ENCODE measurements around the gene FAM72B. TPM values are rescaled to one million over a fixed set of nuclear protein-coding genes. Genes with fewer than 3 reads are reported as not detected.
"Not testable (repeated sequence)": the region's sequence is repeated elsewhere in the genome, so short reads cannot be mapped to it uniquely, and the experiment has no call there.

The FAM72B gene
- 1.2 to 5.6 TPM (median 2.5 TPM) in 3 replicates for polyA plus RNA-seq
- polyA plus RNA-seq (2011; ENCODE audit: low read depth), result not detected
- 0.81 and 1.3 TPM in 2 replicates for polyA plus RNA-seq (2011; cell fraction: cytosol; rRNA removed)
- polyA plus RNA-seq (2011; cell fraction: nucleus; rRNA removed), result 1.4 and 4.5 TPM in 2 replicates
- polyA plus RNA-seq (2012; ENCODE audit: low replicate concordance), result 0.86 and 2.9 TPM in 2 replicates
- 1.9 to 3.5 TPM (median 3.2 TPM) in 3 replicates for polyA minus RNA-seq
- polyA minus RNA-seq (2011; cell fraction: cytosol; rRNA and poly(A)+ RNA removed), result 4.6 TPM
- polyA minus RNA-seq (2011; cell fraction: nucleus; rRNA and poly(A)+ RNA removed), result 1.6 and 4.1 TPM in 2 replicates

GRCh38 chr1:121184290-121185127, at the start of gene FAM72B, which contains the start of gene SRGAP2C:
TSS of gene FAM72B (minus strand) at chr1:121184340. CDS start at chr1:121183489, 851 bp downstream.
TSS of gene SRGAP2C (plus strand) at chr1:121184975. CDS start at chr1:121187447, 2,472 bp downstream.
- FAIRE-seq; dilution Hi-C loops (cut with MboI; ENCODE audit: extremely low pct_ligation_motif_present, low sequenced_read_pairs); H3K9me1 ChIP-seq (ENCODE audit: control insufficient read depth, extremely low read depth, insufficient read depth, low read length); H3K4me1 ChIP-seq (ENCODE audit: control insufficient read depth, extremely low read depth, insufficient read depth, low read length); H3K27ac ChIP-seq (ENCODE audit: control insufficient read depth, insufficient read depth, low read length); H2AFZ ChIP-seq (ENCODE audit: control insufficient read depth, low read length); H3K9ac ChIP-seq (ENCODE audit: control insufficient read depth, extremely low read depth, insufficient read depth, low read length); H3K79me2 ChIP-seq (ENCODE audit: control insufficient read depth, insufficient read depth, low read length); H3K36me3 ChIP-seq (ENCODE audit: control insufficient read depth in 2 of 2, extremely low read depth in 1 of 2, insufficient read depth in 2 of 2, low read length in 2 of 2); H4K20me1 ChIP-seq (ENCODE audit: control insufficient read depth, extremely low read depth, insufficient read depth, low read length); H3K27me3 ChIP-seq (ENCODE audit: control insufficient read depth, extremely low read depth, insufficient read depth, low read length); H3K9me3 ChIP-seq (ENCODE audit: control insufficient read depth, low read depth, low read length): not testable (repeated sequence)
- Histone ChIP-seq H3K4me2 (ENCODE audit: control insufficient read depth, extremely low read depth, insufficient read depth, low read depth, low read length) (peak within 1 kb of the TSS; percentile 48), H3K4me3 (ENCODE audit: control insufficient read depth in 2 of 3, extremely low read depth in 1 of 3, insufficient read depth in 2 of 3, low read depth in 1 of 3, low read length in 3 of 3) (peak within 1 kb of the TSS; percentile 27 to 44 (median 40))
- DNase-seq (ENCODE audit: low read depth, low spot score), result peak; percentile 90

- DNase-seq (ENCODE audit: low read depth, low spot score); H3K9me3 ChIP-seq (ENCODE audit: control insufficient read depth, low read depth, low read length); H3K4me3 ChIP-seq (ENCODE audit: control insufficient read depth in 2 of 3, extremely low read depth in 1 of 3, insufficient read depth in 2 of 3, low read depth in 1 of 3, low read length in 3 of 3); H3K9me1 ChIP-seq (ENCODE audit: control insufficient read depth, extremely low read depth, insufficient read depth, low read length); H3K27me3 ChIP-seq (ENCODE audit: control insufficient read depth, extremely low read depth, insufficient read depth, low read length); H3K27ac ChIP-seq (ENCODE audit: control insufficient read depth, insufficient read depth, low read length); H4K20me1 ChIP-seq (ENCODE audit: control insufficient read depth, extremely low read depth, insufficient read depth, low read length); dilution Hi-C loops (cut with MboI; ENCODE audit: extremely low pct_ligation_motif_present, low sequenced_read_pairs); H3K9ac ChIP-seq (ENCODE audit: control insufficient read depth, extremely low read depth, insufficient read depth, low read length); H2AFZ ChIP-seq (ENCODE audit: control insufficient read depth, low read length); H3K79me2 ChIP-seq (ENCODE audit: control insufficient read depth, insufficient read depth, low read length); H3K36me3 ChIP-seq (ENCODE audit: control insufficient read depth in 2 of 2, extremely low read depth in 1 of 2, insufficient read depth in 2 of 2, low read length in 2 of 2); FAIRE-seq; H3K4me2 ChIP-seq (ENCODE audit: control insufficient read depth, extremely low read depth, insufficient read depth, low read depth, low read length); H3K4me1 ChIP-seq (ENCODE audit: control insufficient read depth, extremely low read depth, insufficient read depth, low read length): not testable (repeated sequence)
Measured at GRCh38 chr1:121232445-121233125, 48.4 kb upstream of the FAM72B start.

GRCh38 chr1:121230636-121231035, 46.5 kb upstream of the FAM72B start:
- H3K4me2 ChIP-seq (ENCODE audit: control insufficient read depth, extremely low read depth, insufficient read depth, low read depth, low read length); dilution Hi-C loops (cut with MboI; ENCODE audit: extremely low pct_ligation_motif_present, low sequenced_read_pairs); FAIRE-seq; H4K20me1 ChIP-seq (ENCODE audit: control insufficient read depth, extremely low read depth, insufficient read depth, low read length); DNase-seq (ENCODE audit: low read depth, low spot score); H3K9ac ChIP-seq (ENCODE audit: control insufficient read depth, extremely low read depth, insufficient read depth, low read length); H3K9me1 ChIP-seq (ENCODE audit: control insufficient read depth, extremely low read depth, insufficient read depth, low read length); H3K9me3 ChIP-seq (ENCODE audit: control insufficient read depth, low read depth, low read length); H3K27me3 ChIP-seq (ENCODE audit: control insufficient read depth, extremely low read depth, insufficient read depth, low read length); H3K4me3 ChIP-seq (ENCODE audit: control insufficient read depth in 2 of 3, extremely low read depth in 1 of 3, insufficient read depth in 2 of 3, low read depth in 1 of 3, low read length in 3 of 3); H3K27ac ChIP-seq (ENCODE audit: control insufficient read depth, insufficient read depth, low read length); H3K4me1 ChIP-seq (ENCODE audit: control insufficient read depth, extremely low read depth, insufficient read depth, low read length); H3K79me2 ChIP-seq (ENCODE audit: control insufficient read depth, insufficient read depth, low read length); H2AFZ ChIP-seq (ENCODE audit: control insufficient read depth, low read length); H3K36me3 ChIP-seq (ENCODE audit: control insufficient read depth in 2 of 2, extremely low read depth in 1 of 2, insufficient read depth in 2 of 2, low read length in 2 of 2): not testable (repeated sequence)

- H2AFZ ChIP-seq (ENCODE audit: control insufficient read depth, low read length); FAIRE-seq; DNase-seq (ENCODE audit: low read depth, low spot score); H3K4me1 ChIP-seq (ENCODE audit: control insufficient read depth, extremely low read depth, insufficient read depth, low read length); H3K27ac ChIP-seq (ENCODE audit: control insufficient read depth, insufficient read depth, low read length); H3K9me1 ChIP-seq (ENCODE audit: control insufficient read depth, extremely low read depth, insufficient read depth, low read length); H3K27me3 ChIP-seq (ENCODE audit: control insufficient read depth, extremely low read depth, insufficient read depth, low read length); H4K20me1 ChIP-seq (ENCODE audit: control insufficient read depth, extremely low read depth, insufficient read depth, low read length); dilution Hi-C loops (cut with MboI; ENCODE audit: extremely low pct_ligation_motif_present, low sequenced_read_pairs); H3K4me3 ChIP-seq (ENCODE audit: control insufficient read depth in 2 of 3, extremely low read depth in 1 of 3, insufficient read depth in 2 of 3, low read depth in 1 of 3, low read length in 3 of 3); H3K9ac ChIP-seq (ENCODE audit: control insufficient read depth, extremely low read depth, insufficient read depth, low read length); H3K9me3 ChIP-seq (ENCODE audit: control insufficient read depth, low read depth, low read length); H3K36me3 ChIP-seq (ENCODE audit: control insufficient read depth in 2 of 2, extremely low read depth in 1 of 2, insufficient read depth in 2 of 2, low read length in 2 of 2); H3K4me2 ChIP-seq (ENCODE audit: control insufficient read depth, extremely low read depth, insufficient read depth, low read depth, low read length); H3K79me2 ChIP-seq (ENCODE audit: control insufficient read depth, insufficient read depth, low read length): not testable (repeated sequence)
Measured at GRCh38 chr1:121227544-121228330, 43.6 kb upstream of the FAM72B start.

Measured in keratinocyte (primary cell).